Myocyte (in vitro differentiated cells): ENCODE results near the gene PAK1IP1. TPM values are rescaled to one million over a fixed set of nuclear protein-coding genes. Genes with fewer than 3 reads are reported as not detected.
"Not testable (repeated sequence)": the region's sequence is repeated elsewhere in the genome, so short reads cannot be mapped to it uniquely, and the experiment has no call there.

Source experiments
- DNase-seq: peaks from one replicate; pipeline ENCODE4 v3.0.0-alpha.2; 2012; ENCODE audit warnings: low read depth
- total RNA-seq: library from RNA; depleted of rRNA; stranded (reverse); fragments of >200 nt; gene quantifications from 2 replicates; pipeline ENCODE4 v1.2.3, GENCODE V29; 2014

Gene PAK1IP1
- total RNA-seq, 1 donor from 2014 or later = 25.3 TPM

GRCh38 chr6:10690651-10691445 is 3.9 kb upstream of the PAK1IP1 start:
- DNase-seq = no peak

- DNase-seq = no peak
These were observed 1.7 kb upstream of the PAK1IP1 start for GRCh38 chr6:10692965-10693538.

GRCh38 chr6:10695086-10695657 is 400 bp downstream of the PAK1IP1 start:
- DNase-seq = no peak

- no peak for DNase-seq
These were observed 1.9 kb downstream of the PAK1IP1 start for GRCh38 chr6:10696655-10697054.

- DNase-seq = no peak
These were observed 19.2 kb downstream of the PAK1IP1 start for GRCh38 chr6:10713962-10714361.

GRCh38 chr6:10719296-10719963 is 24.7 kb downstream of the PAK1IP1 start:
- DNase-seq = no peak

GRCh38 chr6:10719964-10720264 is 25.1 kb downstream of the PAK1IP1 start:
- DNase-seq = no peak

- no peak for DNase-seq
These were observed 25.6 kb downstream of the PAK1IP1 start for GRCh38 chr6:10720265-10720959.

- DNase-seq = not testable (repeated sequence)
These were observed 26.4 kb downstream of the PAK1IP1 start for GRCh38 chr6:10720960-10721849.

GRCh38 chr6:10721850-10722569 is 27.2 kb downstream of the PAK1IP1 start:
- DNase-seq = no peak

GRCh38 chr6:10722570-10722819 is 27.7 kb downstream of the PAK1IP1 start:
- no peak for DNase-seq

- peak; percentile 99 for DNase-seq
These were observed 28.2 kb downstream of the PAK1IP1 start, which contains the start of gene TMEM14C for GRCh38 chr6:10722820-10723566. TSS of gene TMEM14C (plus strand) at chr6:10723070. CDS start at chr6:10724614, 1,544 bp downstream.

- no peak for DNase-seq
These were observed 28.8 kb downstream of the PAK1IP1 start for GRCh38 chr6:10723567-10723881.

GRCh38 chr6:10725044-10725443 is 30.3 kb downstream of the PAK1IP1 start:
- no peak for DNase-seq

GRCh38 chr6:10725716-10726115 is 30.9 kb downstream of the PAK1IP1 start:
- DNase-seq = no peak

GRCh38 chr6:10730254-10730653 is 35.5 kb downstream of the PAK1IP1 start:
- DNase-seq = no peak

GRCh38 chr6:10733151-10733715 is 38.5 kb downstream of the PAK1IP1 start:
- no peak for DNase-seq

GRCh38 chr6:10733863-10734262 is 39.1 kb downstream of the PAK1IP1 start:
- DNase-seq = no peak

GRCh38 chr6:10736731-10737130 is 42.0 kb downstream of the PAK1IP1 start:
- no peak for DNase-seq
